Hepatocyte (in vitro differentiated cells): ENCODE measurements around the gene OR51V1.

Source experiments
- CTCF ChIP-seq: fragments of 200-600 bp; sonication (generic); IDR thresholded peaks from 2 replicates; pipeline ENCODE4 v1.5.1; 2016; ENCODE audit warnings: antibody characterized with exemption, mild to moderate bottlenecking; ENCODE audit not compliant: poor library complexity
- EZH2phosphoT487 ChIP-seq: fragments of 200-600 bp; sonication (generic); IDR thresholded peaks from one replicate; pipeline ENCODE4 v1.6.1; 2018; ENCODE audit warnings: antibody characterized with exemption, mild to moderate bottlenecking, low read depth, moderate library complexity; ENCODE audit not compliant: unreplicated experiment, severe bottlenecking

DNA sequence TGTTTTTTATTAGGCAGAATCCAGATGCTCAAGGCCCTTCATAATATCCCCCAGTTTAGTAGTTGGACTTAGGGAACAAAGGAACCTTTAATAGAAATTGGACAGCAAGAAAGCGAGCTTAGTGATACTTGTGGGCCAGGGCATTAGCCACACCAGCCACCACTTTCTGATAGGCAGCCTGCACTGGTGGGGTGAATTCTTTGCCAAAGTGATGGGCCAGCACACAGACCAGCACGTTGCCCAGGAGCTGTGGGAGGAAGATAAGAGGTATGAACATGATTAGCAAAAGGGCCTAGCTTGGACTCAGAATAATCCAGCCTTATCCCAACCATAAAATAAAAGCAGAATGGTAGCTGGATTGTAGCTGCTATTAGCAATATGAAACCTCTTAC, 25.0 kb upstream of the OR51V1 start:
- no peak for TF ChIP-seq CTCF
- TF ChIP-seq EZH2phosphoT487, result no peak
